ENCODE results near the gene PITX3. TPM values are rescaled to one million over a fixed set of nuclear protein-coding genes. Genes with fewer than 3 reads are reported as not detected.

PITX3 gene
- total RNA-seq, 1 donor from 2014 or later = 0.85 TPM

DNA sequence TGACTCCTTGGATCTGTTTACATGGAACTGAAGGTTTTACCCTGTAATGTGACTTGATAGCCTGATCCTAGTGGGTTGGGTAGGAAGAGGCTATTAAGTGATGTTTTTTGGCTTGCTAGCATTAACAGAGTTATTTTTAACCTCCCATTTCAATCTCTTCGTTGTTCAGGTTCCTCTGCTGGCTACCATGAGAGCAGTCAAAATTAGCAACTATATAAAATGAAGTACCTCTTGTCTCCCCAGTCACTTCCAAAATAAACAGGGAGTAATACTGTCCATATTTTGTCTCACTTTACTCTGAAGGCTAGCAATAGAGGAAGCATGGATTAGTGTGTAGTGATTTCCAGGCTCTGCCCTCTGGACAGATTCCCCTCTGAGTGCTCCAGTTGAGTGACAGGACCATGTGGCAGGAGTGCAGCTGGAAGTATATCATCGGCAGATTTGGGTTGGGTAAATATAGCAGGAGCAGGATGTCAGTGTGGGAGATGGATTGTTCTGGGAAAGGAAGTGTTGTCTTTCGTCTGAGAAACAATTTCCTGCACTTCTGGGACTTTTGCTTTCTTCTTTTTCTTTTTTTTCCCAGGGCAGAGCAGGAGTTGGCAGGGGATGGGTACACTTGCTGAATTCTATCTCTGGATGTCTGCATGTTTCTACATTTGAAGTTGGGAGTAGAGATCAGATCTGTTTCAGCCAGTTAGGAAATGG, 39.2 kb upstream of the PITX3 start:
- H3K4me1 ChIP-seq = peaks cover 82% of the 10 kb centered on the region
- H3K27ac ChIP-seq (replicated peaks) = peak overlapping the region; percentile 89
- H3K27me3 ChIP-seq (ENCODE audit: low read depth) = no peaks in the 10 kb centered on the region
- H3K36me3 ChIP-seq = peaks cover 8% of the 10 kb centered on the region
- intact Hi-C loops (cut with micrococcal nuclease) = no loop called here
- DNase-seq = peak; percentile 37
- TF ChIP-seq, protein P1, sequence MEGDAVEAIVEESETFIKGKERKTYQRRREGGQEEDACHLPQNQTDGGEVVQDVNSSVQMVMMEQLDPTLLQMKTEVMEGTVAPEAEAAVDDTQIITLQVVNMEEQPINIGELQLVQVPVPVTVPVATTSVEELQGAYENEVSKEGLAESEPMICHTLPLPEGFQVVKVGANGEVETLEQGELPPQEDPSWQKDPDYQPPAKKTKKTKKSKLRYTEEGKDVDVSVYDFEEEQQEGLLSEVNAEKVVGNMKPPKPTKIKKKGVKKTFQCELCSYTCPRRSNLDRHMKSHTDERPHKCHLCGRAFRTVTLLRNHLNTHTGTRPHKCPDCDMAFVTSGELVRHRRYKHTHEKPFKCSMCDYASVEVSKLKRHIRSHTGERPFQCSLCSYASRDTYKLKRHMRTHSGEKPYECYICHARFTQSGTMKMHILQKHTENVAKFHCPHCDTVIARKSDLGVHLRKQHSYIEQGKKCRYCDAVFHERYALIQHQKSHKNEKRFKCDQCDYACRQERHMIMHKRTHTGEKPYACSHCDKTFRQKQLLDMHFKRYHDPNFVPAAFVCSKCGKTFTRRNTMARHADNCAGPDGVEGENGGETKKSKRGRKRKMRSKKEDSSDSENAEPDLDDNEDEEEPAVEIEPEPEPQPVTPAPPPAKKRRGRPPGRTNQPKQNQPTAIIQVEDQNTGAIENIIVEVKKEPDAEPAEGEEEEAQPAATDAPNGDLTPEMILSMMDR (IDR thresholded peaks at IDR 0.05; ENCODE audit: borderline replicate concordance) = no peak
- no peaks in the 10 kb centered on the region for H3K9me3 ChIP-seq (replicated peaks)
- H3K4me3 ChIP-seq = peak overlapping the region; percentile 56

DNA sequence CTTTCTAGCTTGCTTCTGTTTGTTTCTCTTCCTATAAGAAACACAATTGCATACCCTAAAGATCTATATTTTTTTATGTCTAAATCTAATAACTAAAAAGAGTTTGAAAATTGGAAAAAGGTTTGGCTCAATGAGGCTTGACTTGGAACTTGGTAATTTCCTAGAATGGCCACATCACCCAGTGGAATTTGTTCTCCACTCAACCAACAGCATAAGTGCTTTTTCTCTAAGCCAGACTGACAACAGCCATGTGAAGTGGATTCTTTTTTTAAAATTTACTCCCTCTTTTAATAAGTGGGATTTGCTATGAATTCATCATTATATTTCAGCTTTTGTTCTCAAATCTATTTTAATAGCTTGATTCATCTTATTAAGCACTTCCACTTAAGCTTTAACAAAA, 37.8 kb upstream of the PITX3 start:
- Histone ChIP-seq H3K9me3 (replicated peaks) (no peaks in the 10 kb centered on the region), H3K4me3 (no peak overlapping the region), H3K27ac (replicated peaks) (peak overlapping the region; percentile 89), H3K4me1 (peaks cover 82% of the 10 kb centered on the region), H3K27me3 (ENCODE audit: low read depth) (no peaks in the 10 kb centered on the region), H3K36me3 (peaks cover 8% of the 10 kb centered on the region)
- intact Hi-C loops (cut with micrococcal nuclease) = no loop called here
- no peak for DNase-seq
- TF ChIP-seq, protein P1 (IDR thresholded peaks at IDR 0.05; ENCODE audit: borderline replicate concordance) = no peak

DNA sequence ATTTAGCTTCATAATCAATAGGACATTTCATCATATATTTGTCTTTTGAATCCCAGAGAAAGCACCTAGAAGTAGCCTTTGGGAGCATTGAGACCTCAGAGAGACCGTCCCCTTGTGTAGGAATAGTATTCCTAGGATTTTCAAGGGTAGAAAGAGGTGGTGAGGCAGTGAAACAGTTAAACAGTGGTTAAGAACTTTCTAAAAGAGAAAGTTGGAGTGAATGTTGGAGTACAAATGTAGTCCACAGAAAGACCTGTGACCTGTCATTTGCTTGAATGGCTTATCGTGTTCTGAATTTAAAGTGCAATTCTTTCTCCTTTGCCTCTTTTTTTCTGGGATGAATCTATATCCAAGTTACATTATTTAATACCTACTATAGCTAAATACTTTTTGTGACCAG, 34.0 kb upstream of the PITX3 start:
- H3K4me3 ChIP-seq = no peak overlapping the region
- no peaks in the 10 kb centered on the region for H3K27me3 ChIP-seq (ENCODE audit: low read depth)
- DNase-seq = no peak
- H3K4me1 ChIP-seq = peaks cover 65% of the 10 kb centered on the region
- no peaks in the 10 kb centered on the region for H3K9me3 ChIP-seq (replicated peaks)
- peak overlapping the region; percentile 21 for H3K27ac ChIP-seq (replicated peaks)
- TF ChIP-seq, protein P1 (IDR thresholded peaks at IDR 0.05; ENCODE audit: borderline replicate concordance) = no peak
- peaks cover 8% of the 10 kb centered on the region for H3K36me3 ChIP-seq
- intact Hi-C loops (cut with micrococcal nuclease) = no loop called here

DNA sequence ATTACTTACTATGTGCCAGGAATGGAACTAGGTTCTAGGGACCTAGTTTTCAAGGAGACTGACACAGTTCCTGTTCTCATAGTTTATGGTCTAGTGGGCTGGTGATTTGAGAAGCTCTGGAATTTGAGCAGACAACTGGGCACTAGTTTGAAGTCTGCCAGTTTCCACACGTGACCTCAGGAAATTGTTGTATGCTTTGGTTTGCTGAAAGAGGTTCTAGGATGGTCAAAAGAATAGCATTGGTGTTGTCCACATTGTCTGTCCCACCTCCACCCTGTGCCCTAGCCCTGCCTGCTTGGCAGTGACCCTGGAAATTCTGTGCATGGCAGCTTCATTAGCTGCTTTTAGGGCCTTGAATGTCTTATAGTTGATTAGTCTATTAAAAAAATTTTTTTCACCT, 32.8 kb upstream of the PITX3 start:
- Histone ChIP-seq H3K4me1 (peaks cover 59% of the 10 kb centered on the region), H3K9me3 (replicated peaks) (no peaks in the 10 kb centered on the region), H3K4me3 (no peak overlapping the region), H3K36me3 (peaks cover 8% of the 10 kb centered on the region), H3K27ac (replicated peaks) (no peak overlapping the region), H3K27me3 (ENCODE audit: low read depth) (no peaks in the 10 kb centered on the region)
- TF ChIP-seq, protein P1 (IDR thresholded peaks at IDR 0.05; ENCODE audit: borderline replicate concordance) = no peak
- intact Hi-C loops (cut with micrococcal nuclease) = no loop called here
- no peak for DNase-seq

DNA sequence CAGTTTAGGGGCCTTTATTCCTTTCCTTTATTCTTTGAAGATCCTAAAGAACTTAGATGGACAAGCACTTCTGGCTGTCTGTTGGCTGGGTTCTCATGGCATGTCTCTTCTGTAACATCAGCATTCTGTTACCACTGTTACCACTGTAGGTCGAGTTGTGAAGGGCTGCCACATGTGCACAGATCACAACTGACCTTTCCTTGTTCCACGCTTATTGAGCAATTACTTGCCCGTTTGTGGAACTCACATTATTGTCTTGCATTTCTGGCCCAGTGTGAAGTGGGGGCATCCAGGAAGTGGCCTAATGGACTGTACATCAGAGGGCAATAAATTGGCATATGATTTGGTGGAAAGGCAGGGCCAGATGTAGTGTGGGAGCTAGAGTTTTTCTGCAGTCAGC, 27.7 kb upstream of the PITX3 start:
- intact Hi-C loops (cut with micrococcal nuclease) = no loop called here
- TF ChIP-seq, protein P1 (IDR thresholded peaks at IDR 0.05; ENCODE audit: borderline replicate concordance) = no peak

More for the DNA sequence above, 27.7 kb upstream of the PITX3 start:
- no peak overlapping the region for H3K4me3 ChIP-seq
- H3K4me1 ChIP-seq = peaks cover 75% of the 10 kb centered on the region
- no peak for DNase-seq
- H3K9me3 ChIP-seq (replicated peaks) = no peaks in the 10 kb centered on the region
- H3K27me3 ChIP-seq (ENCODE audit: low read depth) = no peaks in the 10 kb centered on the region
- peaks cover 4% of the 10 kb centered on the region for H3K36me3 ChIP-seq
- peak overlapping the region; percentile 7 for H3K27ac ChIP-seq (replicated peaks)

Measured in left ventricle myocardium inferior (tissue), 1 donor.